Measurements from ENCODE around the gene DYNLT2B.

The DYNLT2B gene

GRCh38 chr3:196334982-196335381, 16.9 kb upstream of the DYNLT2B start:
- TF ChIP-seq FOXP2 (optimal IDR thresholded peaks at IDR 0.05; ENCODE audit: borderline replicate concordance, extremely low read depth, extremely low read length, insufficient read depth) (no peak), POLR2AphosphoS5 (IDR thresholded peaks at IDR 0.05; ENCODE audit: low read depth, low read length) (no peak), SIN3A (IDR thresholded peaks at IDR 0.05; ENCODE audit: borderline replicate concordance, insufficient read depth, low read length) (no peak), TAF1 (IDR thresholded peaks at IDR 0.05; ENCODE audit: borderline replicate concordance, insufficient read depth, low read length) (no peak)

- no peak for TF ChIP-seq REST (IDR thresholded peaks at IDR 0.05; ENCODE audit: insufficient read depth in 1 of 2, low read depth in 2 of 2, low read length in 2 of 2)
- no peak for TF ChIP-seq TAF1 (IDR thresholded peaks at IDR 0.05; ENCODE audit: borderline replicate concordance, insufficient read depth, low read length)
- TF ChIP-seq FOXP2 (optimal IDR thresholded peaks at IDR 0.05; ENCODE audit: borderline replicate concordance, extremely low read depth, extremely low read length, insufficient read depth), result no peak
- TF ChIP-seq SIN3A (IDR thresholded peaks at IDR 0.05; ENCODE audit: borderline replicate concordance, insufficient read depth, low read length), result no peak
- TF ChIP-seq POLR2AphosphoS5 (IDR thresholded peaks at IDR 0.05; ENCODE audit: low read depth, low read length), result no peak
These were observed 14.1 kb upstream of the DYNLT2B start for GRCh38 chr3:196332168-196332567.

GRCh38 chr3:196327405-196327804, 9.4 kb upstream of the DYNLT2B start:
- TF ChIP-seq REST (IDR thresholded peaks at IDR 0.05; ENCODE audit: insufficient read depth in 1 of 2, low read depth in 2 of 2, low read length in 2 of 2) (no peak), SIN3A (IDR thresholded peaks at IDR 0.05; ENCODE audit: borderline replicate concordance, insufficient read depth, low read length) (no peak), POLR2AphosphoS5 (IDR thresholded peaks at IDR 0.05; ENCODE audit: low read depth, low read length) (no peak), TAF1 (IDR thresholded peaks at IDR 0.05; ENCODE audit: borderline replicate concordance, insufficient read depth, low read length) (no peak), FOXP2 (optimal IDR thresholded peaks at IDR 0.05; ENCODE audit: borderline replicate concordance, extremely low read depth, extremely low read length, insufficient read depth) (no peak)

- TF ChIP-seq REST (IDR thresholded peaks at IDR 0.05; ENCODE audit: insufficient read depth in 1 of 2, low read depth in 2 of 2, low read length in 2 of 2) (no peak), POLR2AphosphoS5 (IDR thresholded peaks at IDR 0.05; ENCODE audit: low read depth, low read length) (no peak), TAF1 (IDR thresholded peaks at IDR 0.05; ENCODE audit: borderline replicate concordance, insufficient read depth, low read length) (no peak), SIN3A (IDR thresholded peaks at IDR 0.05; ENCODE audit: borderline replicate concordance, insufficient read depth, low read length) (no peak)
These were observed 8.9 kb upstream of the DYNLT2B start for GRCh38 chr3:196326936-196327335.

GRCh38 chr3:196323691-196324090, 5.7 kb upstream of the DYNLT2B start:
- TF ChIP-seq TAF1 (IDR thresholded peaks at IDR 0.05; ENCODE audit: borderline replicate concordance, insufficient read depth, low read length) (no peak), SIN3A (IDR thresholded peaks at IDR 0.05; ENCODE audit: borderline replicate concordance, insufficient read depth, low read length) (no peak), REST (IDR thresholded peaks at IDR 0.05; ENCODE audit: insufficient read depth in 1 of 2, low read depth in 2 of 2, low read length in 2 of 2) (no peak), FOXP2 (optimal IDR thresholded peaks at IDR 0.05; ENCODE audit: borderline replicate concordance, extremely low read depth, extremely low read length, insufficient read depth) (no peak), POLR2AphosphoS5 (IDR thresholded peaks at IDR 0.05; ENCODE audit: low read depth, low read length) (no peak)
